Stomach smooth muscle (tissue), 2 donors: ENCODE results near the gene RMDN3.

Source experiments
- H3K27ac ChIP-seq: one replicate; pipeline ENCODE4 v1.7.0; 2013; ENCODE audit warnings: mild to moderate bottlenecking, low read length, inconsistent platforms
- H3K27me3 ChIP-seq, 2 donors: one replicate each; pipeline ENCODE4 v1.7.0; 2013; ENCODE audit warnings: low read length in 2 of 2; ENCODE audit not compliant: insufficient read depth in 2 of 2, control insufficient read depth in 1 of 2
- H3K36me3 ChIP-seq, 2 donors: one replicate each; pipeline ENCODE4 v1.7.0; 2013; ENCODE audit warnings: low read length in 2 of 2; ENCODE audit not compliant: control insufficient read depth in 2 of 2, insufficient read depth in 2 of 2
- H3K4me1 ChIP-seq: one replicate; pipeline ENCODE4 v1.7.0; 2013; ENCODE audit warnings: low read length; ENCODE audit not compliant: control insufficient read depth, insufficient read depth
- H3K4me3 ChIP-seq, 2 donors: one replicate each; pipeline ENCODE4 v1.7.0; 2013; ENCODE audit warnings: low read length in 2 of 2
- H3K9ac ChIP-seq, 2 donors: one replicate each; pipeline ENCODE4 v1.7.0; 2013; ENCODE audit warnings: low read length in 2 of 2, mild to moderate bottlenecking in 1 of 2
- H3K9me3 ChIP-seq, 2 donors: one replicate each; pipeline ENCODE4 v1.7.0; 2013; ENCODE audit warnings: low read length in 2 of 2; ENCODE audit not compliant: control insufficient read depth in 2 of 2
- donor health status: healthy.
- donor health status: Pancreatic carcinoma.

Gene RMDN3

DNA sequence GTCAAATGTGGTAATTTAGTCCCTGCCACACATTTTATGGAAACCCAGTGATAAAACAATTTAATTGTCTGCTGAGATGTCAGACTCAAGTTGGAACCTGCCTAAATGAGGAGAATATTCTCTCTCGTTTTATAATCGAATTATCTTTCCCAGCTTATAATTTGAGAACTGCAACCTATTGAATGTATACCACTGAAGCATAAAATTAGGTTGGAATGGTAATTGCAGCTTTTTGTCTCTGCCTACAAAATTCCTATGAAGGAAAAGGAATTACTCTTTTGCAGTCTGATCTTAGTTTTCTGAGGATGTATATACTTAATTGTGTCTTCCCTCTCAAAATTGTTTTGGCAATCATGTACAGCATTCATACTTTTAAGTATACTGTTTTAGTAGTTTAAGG, 31.1 kb downstream of the RMDN3 start:
- H3K36me3 ChIP-seq: no peaks in the 10 kb centered on the region
- no peak overlapping the region for H3K4me3 ChIP-seq
- no peaks in the 10 kb centered on the region for H3K4me1 ChIP-seq
- no peaks in the 10 kb centered on the region for H3K27me3 ChIP-seq
- no peak overlapping the region for H3K9ac ChIP-seq
- no peaks in the 10 kb centered on the region for H3K9me3 ChIP-seq
- no peak overlapping the region for H3K27ac ChIP-seq

- H3K36me3 ChIP-seq: no peaks in the 10 kb centered on the region
- H3K9ac ChIP-seq: no peak overlapping the region
- H3K4me1 ChIP-seq: no peaks in the 10 kb centered on the region
- H3K9me3 ChIP-seq: no peaks in the 10 kb centered on the region
- H3K27me3 ChIP-seq: no peaks in the 10 kb centered on the region
- no peak overlapping the region for H3K27ac ChIP-seq
- H3K4me3 ChIP-seq: no peak overlapping the region
Measured at GRCh38 chr15:40722934-40723333, 32.1 kb downstream of the RMDN3 start.

- no peak overlapping the region for H3K4me3 ChIP-seq
- H3K4me1 ChIP-seq: no peaks in the 10 kb centered on the region
- no peaks in the 10 kb centered on the region for H3K36me3 ChIP-seq
- no peaks in the 10 kb centered on the region for H3K27me3 ChIP-seq
- H3K9ac ChIP-seq: no peak overlapping the region
- H3K27ac ChIP-seq: no peak overlapping the region
- H3K9me3 ChIP-seq: no peaks in the 10 kb centered on the region
Measured at GRCh38 chr15:40722354-40722753, 32.7 kb downstream of the RMDN3 start.

GRCh38 chr15:40721701-40722100, 33.4 kb downstream of the RMDN3 start:
- H3K4me3 ChIP-seq: no peak overlapping the region
- H3K9ac ChIP-seq: no peak overlapping the region
- H3K4me1 ChIP-seq: no peaks in the 10 kb centered on the region
- no peaks in the 10 kb centered on the region for H3K9me3 ChIP-seq
- no peaks in the 10 kb centered on the region for H3K27me3 ChIP-seq
- H3K36me3 ChIP-seq: no peaks in the 10 kb centered on the region
- H3K27ac ChIP-seq: no peak overlapping the region

- H3K4me1 ChIP-seq: no peaks in the 10 kb centered on the region
Measured at GRCh38 chr15:40716165-40716564, 38.9 kb downstream of the RMDN3 start.

DNA sequence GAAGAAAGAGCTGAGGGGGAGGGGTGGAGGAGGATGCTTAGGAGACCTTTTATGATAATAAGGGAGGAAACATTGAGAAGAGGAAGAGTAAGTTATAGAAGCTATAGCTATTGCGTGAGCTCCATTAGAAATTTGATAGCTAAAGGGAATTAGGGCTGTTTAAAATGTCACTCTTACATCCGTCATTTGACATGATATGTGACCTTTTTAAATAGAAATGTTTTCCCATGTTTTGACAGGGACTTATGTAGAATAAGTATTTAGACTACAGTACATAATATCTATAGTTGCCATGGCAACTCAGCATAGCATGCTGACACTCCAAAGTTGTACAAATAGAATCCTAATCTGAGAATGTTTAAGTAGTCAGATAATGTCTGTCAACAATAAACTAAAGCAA, 40.9 kb downstream of the RMDN3 start:
- Histone ChIP-seq H3K27me3 (no peaks in the 10 kb centered on the region), H3K36me3 (no peaks in the 10 kb centered on the region), H3K4me3 (no peak overlapping the region), H3K9me3 (no peaks in the 10 kb centered on the region), H3K9ac (no peak overlapping the region), H3K4me1 (no peaks in the 10 kb centered on the region), H3K27ac (no peak overlapping the region)

More at GRCh38 chr15:40716165-40716564, 38.9 kb downstream of the RMDN3 start:
- H3K9ac ChIP-seq: no peak overlapping the region
- no peaks in the 10 kb centered on the region for H3K9me3 ChIP-seq
- no peaks in the 10 kb centered on the region for H3K36me3 ChIP-seq
- no peaks in the 10 kb centered on the region for H3K27me3 ChIP-seq
- no peak overlapping the region for H3K4me3 ChIP-seq
- H3K27ac ChIP-seq: no peak overlapping the region

- Histone ChIP-seq H3K27me3 (no peaks in the 10 kb centered on the region), H3K27ac (no peak overlapping the region)
Measured at GRCh38 chr15:40706121-40706520, 48.9 kb downstream of the RMDN3 start.

GRCh38 chr15:40702077-40702476, 53.0 kb downstream of the RMDN3 start:
- Histone ChIP-seq H3K4me3 (no peak overlapping the region), H3K36me3 (no peaks in the 10 kb centered on the region), H3K27ac (no peak overlapping the region), H3K9me3 (no peaks in the 10 kb centered on the region), H3K4me1 (no peaks in the 10 kb centered on the region), H3K9ac (no peak overlapping the region), H3K27me3 (no peaks in the 10 kb centered on the region)

More at GRCh38 chr15:40706121-40706520, 48.9 kb downstream of the RMDN3 start:
- no peaks in the 10 kb centered on the region for H3K36me3 ChIP-seq
- no peak overlapping the region for H3K4me3 ChIP-seq
- H3K4me1 ChIP-seq: no peaks in the 10 kb centered on the region
- H3K9me3 ChIP-seq: no peaks in the 10 kb centered on the region
- no peak overlapping the region for H3K9ac ChIP-seq

GRCh38 chr15:40697916-40698315, 57.1 kb downstream of the RMDN3 start:
- Histone ChIP-seq H3K4me3 (no peak overlapping the region), H3K27ac (no peak overlapping the region), H3K36me3 (no peaks in the 10 kb centered on the region), H3K4me1 (peaks cover 19% of the 10 kb centered on the region), H3K9me3 (no peaks in the 10 kb centered on the region), H3K9ac (no peak overlapping the region), H3K27me3 (no peaks in the 10 kb centered on the region)

- Histone ChIP-seq H3K27ac (no peak overlapping the region), H3K9ac (no peak overlapping the region), H3K4me3 (no peak overlapping the region), H3K9me3 (no peaks in the 10 kb centered on the region), H3K27me3 (no peaks in the 10 kb centered on the region), H3K4me1 (peaks cover 19% of the 10 kb centered on the region), H3K36me3 (peaks cover 4% of the 10 kb centered on the region in 2 donors)
Measured at GRCh38 chr15:40696228-40696627, 58.8 kb downstream of the RMDN3 start.

DNA sequence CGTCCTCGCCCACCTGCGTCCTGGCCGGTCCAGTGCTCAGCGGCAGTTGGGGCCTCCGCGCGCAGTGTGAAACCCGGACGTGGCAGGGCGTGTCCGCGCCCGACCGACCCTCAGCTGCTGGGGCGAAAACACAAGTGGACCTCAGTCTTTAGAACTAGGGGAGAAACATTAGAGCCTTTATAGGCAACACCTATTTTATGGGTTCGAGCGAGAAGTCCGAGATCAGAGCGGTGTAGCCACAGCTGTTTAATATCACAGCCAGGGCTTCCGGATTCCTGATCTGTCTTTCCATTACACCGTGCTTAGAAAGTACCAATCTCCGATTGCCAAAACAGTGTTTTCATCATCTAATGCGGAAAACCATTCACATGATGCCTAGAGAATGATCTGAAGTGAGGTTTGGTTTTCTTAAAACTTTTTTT, 59.6 kb downstream of the RMDN3 start:
- Histone ChIP-seq H3K36me3 (peaks cover 4% of the 10 kb centered on the region in 2 donors), H3K9ac (peak overlapping the region in 1 of 2 donors; percentile 42), H3K27ac (no peak overlapping the region), H3K4me3 (peak overlapping the region; percentile 93 to 96), H3K9me3 (no peaks in the 10 kb centered on the region), H3K27me3 (no peaks in the 10 kb centered on the region), H3K4me1 (peaks cover 19% of the 10 kb centered on the region)
